CD4-positive, alpha-beta T cell (primary cell): Measurements from ENCODE around the gene LDLRAD4. TPM values are rescaled to one million over a fixed set of nuclear protein-coding genes. Genes with fewer than 3 reads are reported as not detected.
A peak's percentile ranks its signal among the peaks of the same experiment; 100 is the strongest.
"Not testable (repeated sequence)": the region's sequence is repeated elsewhere in the genome, so short reads cannot be mapped to it uniquely, and the experiment has no call there.

ENCODE experiments used
- ATAC-seq: fragments of 200-7000 bp; cut with Tn5 transposase; one replicate; pipeline ENCODE4 v1.10.0; 2022; ENCODE audit warnings: mild to moderate bottlenecking; ENCODE audit not compliant: poor library complexity
- CTCF ChIA-PET: fragments of 350-600 bp; sonication (Branson Sonifier 250); formaldehyde crosslinking; loops from one replicate; lab custom pipeline; 2021; ENCODE audit warnings: antibody characterized with exemption, inconsistent platforms; lab: Charles Lee
- POLR2A ChIA-PET: fragments of 350-600 bp; sonication (Branson Sonifier 250); formaldehyde crosslinking; loops from one replicate; lab custom pipeline; 2021; ENCODE audit warnings: antibody characterized with exemption, inconsistent platforms; lab: Charles Lee
- DNase-seq, 14 experiments: peaks; one replicate each; pipeline ENCODE4 v3.0.0-alpha.2; 2013 to 2020; ENCODE audit warnings: mixed read lengths in 2 of 14
- H3K27ac ChIP-seq, 2 donors: one replicate each; pipeline versions ENCODE4 v1.5.1 to v1.7.0; 2013; ENCODE audit warnings: low read length in 2 of 2, low read depth in 1 of 2, mild to moderate bottlenecking in 1 of 2
- H3K27me3 ChIP-seq, 2 experiments: 1 replicate in 1 of 2; 2 replicates in 1 of 2; pipeline versions ENCODE4 v1.6.1 to v1.7.0; 2013; ENCODE audit warnings: low read length in 2 of 2, control low read depth in 1 of 2, mild to moderate bottlenecking in 1 of 2, moderate library complexity in 1 of 2; ENCODE audit not compliant: insufficient read depth in 2 of 2, control insufficient read depth in 1 of 2
- H3K36me3 ChIP-seq: one replicate; pipeline ENCODE4 v1.6.1; 2013; ENCODE audit warnings: low read length, control low read depth; ENCODE audit not compliant: insufficient read depth
- H3K4me1 ChIP-seq: one replicate; pipeline ENCODE4 v1.6.1; 2013; ENCODE audit warnings: low read length, control low read depth; ENCODE audit not compliant: insufficient read depth
- H3K4me3 ChIP-seq: one replicate; pipeline ENCODE4 v1.5.1; 2013; ENCODE audit warnings: mild to moderate bottlenecking, low read length, moderate library complexity
- H3K9me3 ChIP-seq, 2 experiments: 1 replicate in 1 of 2; 2 replicates in 1 of 2; pipeline versions ENCODE4 v1.6.1 to v1.7.0; 2013; ENCODE audit warnings: low read length in 2 of 2, mild to moderate bottlenecking in 2 of 2, control low read depth in 1 of 2, moderate library complexity in 1 of 2; ENCODE audit not compliant: control insufficient read depth in 1 of 2, insufficient read depth in 1 of 2
- H3K27ac Mint-ChIP-seq: one replicate; pipeline ENCODE4 v1.8.0; 2020; ENCODE audit warnings: mixed read lengths
- H3K27me3 Mint-ChIP-seq: one replicate; pipeline ENCODE4 v1.8.0; 2021; ENCODE audit warnings: mixed read lengths
- H3K36me3 Mint-ChIP-seq: one replicate; pipeline ENCODE4 v1.8.0; 2021; ENCODE audit warnings: low read depth, mixed read lengths
- H3K4me1 Mint-ChIP-seq: one replicate; pipeline ENCODE4 v1.8.0; 2021; ENCODE audit warnings: low read depth, mixed read lengths
- H3K4me3 Mint-ChIP-seq: one replicate; pipeline ENCODE4 v1.8.0; 2020; ENCODE audit warnings: mild to moderate bottlenecking, mixed read lengths
- H3K9me3 Mint-ChIP-seq: one replicate; pipeline ENCODE4 v1.8.0; 2020; ENCODE audit warnings: mixed read lengths
- CTCF ChIP-seq: fragments of 200-600 bp; IDR thresholded peaks from one replicate; pipeline ENCODE4 v1.8.0; 2022; ENCODE audit warnings: antibody characterized with exemption, mild to moderate bottlenecking
- intact Hi-C, 2 experiments: fragments of 100-400 bp; cut with DNase I in 1 of 2; cut with micrococcal nuclease in 1 of 2; formaldehyde crosslinking; loops; one replicate each; pipeline versions ENCODE4 v1.15.1 to v1.9.0; 2023 to 2025; cut with DNase I, micrococcal nuclease
- total RNA-seq, 174 experiments: library from RNA in 2 of 174; stranded (reverse) in 2 of 174; gene quantifications; one replicate each; pipeline ENCODE4 v1.2.3 and lab custom pipeline; 2021 to 2026

Gene LDLRAD4
- total RNA-seq, 2 experiments from 2014 or later: 51.9 to 52.7 TPM

- no peaks in the 10 kb centered on the region for H3K27me3 Mint-ChIP-seq
- H3K4me3 ChIP-seq: no peak overlapping the region
- no peaks in the 10 kb centered on the region for H3K36me3 ChIP-seq
- no peak overlapping the region for H3K4me3 Mint-ChIP-seq
- ChIA-PET CTCF (no interaction called here), POLR2A (no interaction called here)
- no peak for DNase-seq
- H3K4me1 ChIP-seq: peaks cover 33% of the 10 kb centered on the region
- peaks cover 37% of the 10 kb centered on the region for H3K4me1 Mint-ChIP-seq
- intact Hi-C loops: no loop called here
- H3K36me3 Mint-ChIP-seq: peaks cover 5% of the 10 kb centered on the region
- no peaks in the 10 kb centered on the region for H3K9me3 ChIP-seq
- no peaks in the 10 kb centered on the region for H3K27me3 ChIP-seq
- TF ChIP-seq CTCF: no peak
- H3K27ac Mint-ChIP-seq: peak overlapping the region; percentile 76
- H3K9me3 Mint-ChIP-seq: no peaks in the 10 kb centered on the region
- no peak for ATAC-seq
- no peak overlapping the region for H3K27ac ChIP-seq
These were observed 388.2 kb downstream of the LDLRAD4 start for GRCh38 chr18:13606604-13607254.

GRCh38 chr18:13608024-13608562 lies 389.5 kb downstream of the LDLRAD4 start:
- H3K4me3 ChIP-seq, H3K36me3 ChIP-seq, H3K9me3 Mint-ChIP-seq, H3K27me3 ChIP-seq, H3K27me3 Mint-ChIP-seq, intact Hi-C loops, ATAC-seq, CTCF ChIA-PET, H3K9me3 ChIP-seq, H3K36me3 Mint-ChIP-seq: not testable (repeated sequence)
- POLR2A ChIA-PET: interaction anchor here (0.9 kb wide), 1 partner anchor 144 kb away, joined by 3 read pairs; no protein-coding TSS in a partner anchor
- Histone ChIP-seq H3K4me1 (peaks cover 47% of the 10 kb centered on the region), H3K27ac (peak overlapping the region in 1 of 2 donors; percentile 6)
- Mint-ChIP-seq H3K4me1 (peaks cover 50% of the 10 kb centered on the region), H3K27ac (peak overlapping the region; percentile 76), H3K4me3 (peak overlapping the region; percentile 64)
- DNase-seq: peak in 5 of 14 experiments; percentile 19 to 63 (median 45)

DNA sequence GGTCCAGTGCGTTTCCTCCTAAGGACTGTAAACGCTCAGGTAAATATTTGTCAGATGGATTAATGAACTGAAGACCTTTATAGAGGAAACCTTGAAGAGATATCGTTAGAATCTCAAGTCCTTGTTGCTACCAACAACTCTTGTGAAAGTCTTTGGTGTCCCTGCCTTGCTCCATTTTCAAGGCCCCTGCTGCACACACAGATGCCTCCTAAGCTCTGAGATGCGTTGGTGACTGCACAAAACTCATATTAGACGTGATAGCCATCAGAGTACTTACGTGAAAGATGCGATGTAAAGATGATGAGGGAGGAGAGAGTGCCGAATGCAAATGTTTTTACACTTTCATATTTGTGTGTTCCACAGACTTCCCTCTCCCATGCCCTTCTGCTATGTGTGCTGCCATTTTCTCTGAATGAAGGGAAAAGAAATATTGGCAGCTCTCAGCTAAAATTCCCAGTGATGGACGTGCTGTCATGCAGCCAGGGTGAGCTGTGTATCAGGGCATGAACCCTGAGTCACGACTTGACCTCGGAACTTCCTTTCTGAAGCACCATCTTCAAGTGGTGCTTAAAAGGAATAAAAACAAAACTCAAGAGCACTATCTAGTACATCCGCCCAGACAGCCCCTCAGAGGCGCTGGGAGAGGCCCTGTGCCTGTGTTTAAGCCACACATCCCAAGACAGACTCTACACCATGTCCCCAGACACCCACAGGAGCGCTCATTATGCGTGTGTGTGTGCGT lies 390.4 kb downstream of the LDLRAD4 start:
- DNase-seq (peak in 9 of 14 experiments; percentile 14 to 67 (median 49)), ATAC-seq (peak; percentile 37)
- Mint-ChIP-seq H3K36me3 (no peaks in the 10 kb centered on the region), H3K4me3 (peak overlapping the region; percentile 53), H3K9me3 (no peaks in the 10 kb centered on the region), H3K4me1 (peaks cover 59% of the 10 kb centered on the region), H3K27ac (peak overlapping the region; percentile 76), H3K27me3 (no peaks in the 10 kb centered on the region)
- intact Hi-C loops: no loop called here
- H3K27me3 ChIP-seq: no peaks in the 10 kb centered on the region
- no peaks in the 10 kb centered on the region for H3K9me3 ChIP-seq
- POLR2A ChIA-PET: interaction anchor here (0.9 to 1.3 kb wide), 2 partner anchors 118 to 145 kb away, joined by 3 to 4 read pairs; partner anchors contain the start of genes FAM210A and RNMT
- no peak for TF ChIP-seq CTCF
- H3K4me3 ChIP-seq: peak overlapping the region; percentile 2
- CTCF ChIA-PET: no interaction called here
- peaks cover 55% of the 10 kb centered on the region for H3K4me1 ChIP-seq
- peak overlapping the region; percentile 3 to 49 for H3K27ac ChIP-seq
- no peaks in the 10 kb centered on the region for H3K36me3 ChIP-seq
